Mesendoderm (in vitro differentiated cells): ENCODE measurements around the gene JAG2.

Source experiments
- DNase-seq: peaks from one replicate; pipeline ENCODE4 v3.0.0; 2013
- H2AK5ac ChIP-seq: 2 replicates; pipeline ENCODE4 v1.6.1; 2013; ENCODE audit warnings: low read length, inconsistent platforms
- H2BK120ac ChIP-seq: 2 replicates; pipeline ENCODE4 v1.6.1; 2013; ENCODE audit warnings: low read depth, mild to moderate bottlenecking, low read length, moderate library complexity, mixed read lengths
- H2BK15ac ChIP-seq: replicated peaks from 2 replicates; pipeline ENCODE4 v1.6.1; 2013; ENCODE audit warnings: low read depth, mild to moderate bottlenecking, moderate library complexity
- H2BK5ac ChIP-seq: 2 replicates; pipeline ENCODE4 v1.6.1; 2013; ENCODE audit warnings: low read length, inconsistent platforms
- H3K18ac ChIP-seq: 2 replicates; pipeline ENCODE4 v1.6.1; 2013; ENCODE audit warnings: mild to moderate bottlenecking, low read length, mixed read lengths
- H3K23ac ChIP-seq: one replicate; pipeline ENCODE4 v1.6.1; 2013; ENCODE audit warnings: low read length
- H3K27ac ChIP-seq: 2 replicates; pipeline ENCODE4 v1.5.1; 2013; ENCODE audit warnings: low read depth, mild to moderate bottlenecking, inconsistent platforms, low read length, moderate library complexity
- H3K27me3 ChIP-seq: 2 replicates; pipeline ENCODE4 v1.6.1; 2013; ENCODE audit warnings: low read length, control low read depth, mild to moderate bottlenecking, inconsistent platforms; ENCODE audit not compliant: insufficient read depth, poor library complexity
- H3K36me3 ChIP-seq: 2 replicates; pipeline ENCODE4 v1.6.1; 2013; ENCODE audit warnings: low read length, inconsistent platforms; ENCODE audit not compliant: control insufficient read depth, insufficient read depth
- H3K4ac ChIP-seq: one replicate; pipeline ENCODE4 v1.6.1; 2013; ENCODE audit warnings: low read depth, mild to moderate bottlenecking, low read length, moderate library complexity
- H3K4me1 ChIP-seq: 2 replicates; pipeline ENCODE4 v1.6.1; 2013; ENCODE audit warnings: low read depth, low read length, inconsistent platforms; ENCODE audit not compliant: control insufficient read depth
- H3K4me2 ChIP-seq: 2 replicates; pipeline ENCODE4 v1.6.1; 2013; ENCODE audit warnings: low read length
- H3K4me3 ChIP-seq: 2 replicates; pipeline ENCODE4 v1.5.1; 2013; ENCODE audit warnings: mild to moderate bottlenecking, low read length
- H3K56ac ChIP-seq: one replicate; pipeline ENCODE4 v1.6.1; 2013; ENCODE audit warnings: low read length
- H3K79me1 ChIP-seq: 2 replicates; pipeline ENCODE4 v1.6.1; 2013; ENCODE audit warnings: low read length, inconsistent platforms
- H3K79me2 ChIP-seq: 2 replicates; pipeline ENCODE4 v1.6.1; 2013; ENCODE audit warnings: mild to moderate bottlenecking, low read length; ENCODE audit not compliant: control insufficient read depth, insufficient read depth
- H3K9ac ChIP-seq: 2 replicates; pipeline ENCODE4 v1.6.1; 2013; ENCODE audit warnings: low read length, inconsistent platforms
- H4K5ac ChIP-seq: one replicate; pipeline ENCODE4 v1.6.1; 2013; ENCODE audit warnings: low read length
- H4K8ac ChIP-seq: one replicate; pipeline ENCODE4 v1.6.1; 2013; ENCODE audit warnings: low read depth, mild to moderate bottlenecking, control low read depth, low read length, moderate library complexity
- WGBS: extraction: QIAGEN DNeasy Blood & Tissue Kit; methylation state at CpG from one replicate; pipeline ENCODE4 v1.1.7; 2013; ENCODE audit warnings: low lambda C conversion rate, missing lambda C conversion rate; ENCODE audit not compliant: insufficient coverage; ENCODE audit errors: extremely low coverage; 5-methylcytosine and 5-hydroxymethylcytosine counted together

Gene JAG2

GRCh38 chr14:105193916-105194782 is 25.6 kb upstream of the JAG2 start:
- Histone ChIP-seq H4K5ac (no peak overlapping the region), H2BK5ac (no peak overlapping the region), H3K9ac (no peak overlapping the region), H3K56ac (no peak overlapping the region), H3K4ac (no peak overlapping the region), H3K79me2 (no peaks in the 10 kb centered on the region), H3K27ac (no peak overlapping the region), H2BK15ac (no peak overlapping the region), H3K4me1 (peaks cover 7% of the 10 kb centered on the region), H2AK5ac (no peak overlapping the region), H2BK120ac (no peak overlapping the region), H3K18ac (no peak overlapping the region), H3K36me3 (no peaks in the 10 kb centered on the region), H3K4me3 (no peak overlapping the region), H4K8ac (no peak overlapping the region), H3K4me2 (no peak overlapping the region), H3K23ac (no peak overlapping the region), H3K27me3 (no peaks in the 10 kb centered on the region), H3K79me1 (no peaks in the 10 kb centered on the region)
- DNase-seq: no peak
- WGBS: no CpG with 5 or more reads among the region's 17 CpGs

GRCh38 chr14:105192866-105193731 is 24.5 kb upstream of the JAG2 start:
- Histone ChIP-seq H3K4ac (no peak overlapping the region), H3K79me2 (no peaks in the 10 kb centered on the region), H3K36me3 (no peaks in the 10 kb centered on the region), H2BK5ac (no peak overlapping the region), H3K4me3 (no peak overlapping the region), H3K9ac (no peak overlapping the region), H4K8ac (no peak overlapping the region), H3K4me2 (no peak overlapping the region), H2BK120ac (no peak overlapping the region), H2AK5ac (no peak overlapping the region), H3K27ac (no peak overlapping the region), H3K79me1 (no peaks in the 10 kb centered on the region), H3K23ac (no peak overlapping the region), H2BK15ac (no peak overlapping the region), H3K27me3 (no peaks in the 10 kb centered on the region), H4K5ac (no peak overlapping the region), H3K4me1 (peaks cover 7% of the 10 kb centered on the region), H3K56ac (no peak overlapping the region), H3K18ac (no peak overlapping the region)
- DNase-seq: no peak
- no CpG with 5 or more reads among the region's 29 CpGs for WGBS

- Histone ChIP-seq H3K27me3 (no peaks in the 10 kb centered on the region), H3K36me3 (no peaks in the 10 kb centered on the region), H3K23ac (no peak overlapping the region), H3K4me2 (no peak overlapping the region), H3K79me2 (no peaks in the 10 kb centered on the region), H3K79me1 (no peaks in the 10 kb centered on the region), H2BK120ac (no peak overlapping the region), H3K4ac (no peak overlapping the region), H3K56ac (no peak overlapping the region), H2BK15ac (no peak overlapping the region), H3K27ac (no peak overlapping the region), H4K5ac (no peak overlapping the region), H3K9ac (no peak overlapping the region), H3K4me1 (no peaks in the 10 kb centered on the region), H2AK5ac (no peak overlapping the region), H2BK5ac (no peak overlapping the region), H4K8ac (no peak overlapping the region), H3K18ac (no peak overlapping the region), H3K4me3 (no peak overlapping the region)
- peak; percentile 20 for DNase-seq
- no CpG with 5 or more reads among the region's 14 CpGs for WGBS
Measured at GRCh38 chr14:105187935-105188524, 19.5 kb upstream of the JAG2 start.

GRCh38 chr14:105187116-105187515 is 18.5 kb upstream of the JAG2 start:
- no peak overlapping the region for H4K5ac ChIP-seq

GRCh38 chr14:105185973-105186372 is 17.4 kb upstream of the JAG2 start:
- H3K18ac ChIP-seq: no peak overlapping the region
- H2BK120ac ChIP-seq: no peak overlapping the region
- no peaks in the 10 kb centered on the region for H3K4me1 ChIP-seq
- H3K56ac ChIP-seq: no peak overlapping the region
- H3K79me1 ChIP-seq: no peaks in the 10 kb centered on the region
- no peak overlapping the region for H2BK15ac ChIP-seq
- WGBS: no CpG with 5 or more reads among the region's 4 CpGs
- H3K23ac ChIP-seq: no peak overlapping the region
- no peak overlapping the region for H4K8ac ChIP-seq
- H2BK5ac ChIP-seq: no peak overlapping the region
- H3K4me3 ChIP-seq: no peak overlapping the region
- no peak overlapping the region for H3K4ac ChIP-seq
- no peak overlapping the region for H2AK5ac ChIP-seq
- no peak for DNase-seq
- no peaks in the 10 kb centered on the region for H3K27me3 ChIP-seq
- no peaks in the 10 kb centered on the region for H3K36me3 ChIP-seq
- no peak overlapping the region for H3K9ac ChIP-seq
- H3K79me2 ChIP-seq: no peaks in the 10 kb centered on the region
- no peak overlapping the region for H3K27ac ChIP-seq
- H4K5ac ChIP-seq: no peak overlapping the region
- no peak overlapping the region for H3K4me2 ChIP-seq

More at GRCh38 chr14:105187116-105187515, 18.5 kb upstream of the JAG2 start:
- Histone ChIP-seq H3K4me2 (no peak overlapping the region), H3K79me2 (no peaks in the 10 kb centered on the region), H3K56ac (no peak overlapping the region), H4K8ac (no peak overlapping the region), H3K18ac (no peak overlapping the region), H3K36me3 (no peaks in the 10 kb centered on the region), H3K4me3 (no peak overlapping the region), H3K23ac (no peak overlapping the region), H2BK120ac (no peak overlapping the region), H3K27ac (no peak overlapping the region), H3K4me1 (no peaks in the 10 kb centered on the region), H3K4ac (no peak overlapping the region), H3K9ac (no peak overlapping the region), H2BK5ac (no peak overlapping the region), H2BK15ac (no peak overlapping the region), H3K79me1 (no peaks in the 10 kb centered on the region), H3K27me3 (no peaks in the 10 kb centered on the region), H2AK5ac (no peak overlapping the region)
- no CpG with 5 or more reads among the region's 4 CpGs for WGBS
- no peak for DNase-seq
